Kidney (tissue), 14 donors: ENCODE results near the gene ZMYND8. TPM values are rescaled to one million over a fixed set of nuclear protein-coding genes. Genes with fewer than 3 reads are reported as not detected.

Experiments used
- DNase-seq, 5 donors: peaks; one replicate each; pipeline ENCODE4 v3.0.0-alpha.2; 2013 to 2020
- FAIRE-seq: peaks from 2 replicates; lab custom pipeline; 2012; peaks lifted over from hg19 to GRCh38; lab: Jason Lieb, UNC
- H3K27ac ChIP-seq, 2 donors: one replicate each; pipeline ENCODE4 v1.7.0; 2013; ENCODE audit warnings: low read depth in 2 of 2, low read length in 2 of 2, inconsistent platforms in 1 of 2
- H3K27me3 ChIP-seq: one replicate; pipeline ENCODE4 v1.7.1; 2013; ENCODE audit warnings: low read length, inconsistent platforms; ENCODE audit not compliant: control insufficient read depth, insufficient read depth
- H3K36me3 ChIP-seq, 3 donors: one replicate each; pipeline versions ENCODE4 v1.7.0 to v1.7.1; 2013; ENCODE audit warnings: low read length in 3 of 3, control low read depth in 1 of 3, inconsistent platforms in 1 of 3; ENCODE audit not compliant: insufficient read depth in 3 of 3, control insufficient read depth in 2 of 3
- H3K4me1 ChIP-seq, 3 donors: one replicate each; pipeline versions ENCODE4 v1.7.0 to v1.7.1; 2013; ENCODE audit warnings: low read length in 3 of 3, inconsistent platforms in 1 of 3, low read depth in 1 of 3; ENCODE audit not compliant: control insufficient read depth in 2 of 3, insufficient read depth in 2 of 3
- H3K4me3 ChIP-seq, 3 donors: one replicate each; pipeline versions ENCODE4 v1.7.0 to v1.8.1; 2013; ENCODE audit warnings: low read length in 3 of 3, control low read depth in 1 of 3, inconsistent platforms in 1 of 3
- H3K9ac ChIP-seq, 3 donors: one replicate each; pipeline versions ENCODE4 v1.7.0 to v1.7.1; 2013; ENCODE audit warnings: low read length in 3 of 3, control low read depth in 1 of 3, inconsistent platforms in 1 of 3
- H3K9me3 ChIP-seq, 3 donors: one replicate each; pipeline versions ENCODE4 v1.7.0 to v1.7.1; 2013; ENCODE audit warnings: low read length in 3 of 3, control low read depth in 1 of 3, inconsistent platforms in 1 of 3; ENCODE audit not compliant: control insufficient read depth in 2 of 3, insufficient read depth in 1 of 3
- intact Hi-C: fragments of 100-400 bp; cut with DNase I; formaldehyde crosslinking; loops from one replicate; pipeline ENCODE4 v1.11.1; 2022
- polyA plus RNA-seq: library from polyadenylated mRNA; stranded (reverse); fragments of 350-450 nt; fragmentation: Illumina TruSeq; extraction: RNeasy Lipid Tissue Mini Kit (QIAGEN cat#74804); gene quantifications from one replicate; pipeline ENCODE4 v1.2.3, GENCODE V29; 2014; ENCODE audit warnings: low read depth, low replicate concordance; ENCODE audit not compliant: insufficient read depth
- total RNA-seq: library from RNA; stranded (reverse); fragmentation: NEBNext Ultra II Directional; extraction: Animal tissue kit (Norgen Biotek cat#: 25700); gene quantifications from one replicate; pipeline ENCODE4 v1.2.1, GENCODE V29; 2021
- TF ChIP-seq, protein P1 (sequence below): IDR thresholded peaks from 3 replicates; pipeline ENCODE4 v1.5.1; 2012; ENCODE audit warnings: mild to moderate bottlenecking, moderate library complexity, borderline replicate concordance; ENCODE audit not compliant: insufficient read depth; ENCODE audit errors: extremely low read depth
- donor health status: control.
- donor health status: control.
- donor health status: control.
- donor health status: control.
- donor health status: control.
- donor health status: DM: yes; HTN: yes; CAD: no.
- donor health status: Normal renal cell carcinoma (clear cell type).

The ZMYND8 gene
- total and polyA plus RNA-seq, 2 donors from 2014 or later = 10.5 to 37.5 TPM

DNA sequence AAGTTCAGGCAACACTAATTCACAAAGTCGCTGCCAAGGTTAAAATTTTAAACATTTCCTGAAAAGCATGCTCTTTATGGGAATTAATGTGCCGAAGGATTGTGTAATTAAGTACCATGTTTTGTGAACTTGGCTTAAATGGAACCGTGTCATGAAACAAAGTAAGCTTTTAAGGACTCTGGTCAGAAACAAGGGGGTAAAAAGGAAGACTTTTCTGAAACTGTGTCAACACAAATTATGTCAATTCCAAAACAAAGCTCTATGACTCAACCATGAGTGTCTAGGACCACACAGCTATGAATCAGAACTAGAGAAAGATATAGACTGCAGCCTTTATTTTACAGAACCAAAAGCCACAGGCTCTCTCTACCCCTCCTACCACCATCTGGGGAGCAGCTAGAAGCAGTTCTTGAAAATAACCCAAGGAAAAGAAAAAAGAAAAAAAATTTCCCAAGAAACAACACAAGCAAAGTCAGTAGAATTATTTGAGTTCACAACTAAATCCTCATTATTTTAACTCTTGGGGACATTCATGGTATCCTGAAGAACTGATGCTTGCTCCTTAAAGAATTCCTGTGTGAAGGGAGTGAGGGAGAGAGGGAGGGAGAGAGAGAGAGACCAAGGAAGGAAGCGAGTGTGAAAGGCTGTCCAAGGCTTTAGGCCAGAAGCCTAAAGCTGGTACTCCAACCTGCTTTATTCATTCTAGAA is 81.9 kb downstream of the ZMYND8 start:
- Histone ChIP-seq H3K4me3 (no peak overlapping the region), H3K4me1 (peaks cover 0 to 6% (median 6%) of the 10 kb centered on the region in 3 donors), H3K9ac (peak overlapping the region in 1 of 3 donors; percentile 53), H3K9me3 (no peaks in the 10 kb centered on the region), H3K27me3 (no peaks in the 10 kb centered on the region), H3K27ac (peak overlapping the region; percentile 67 to 79), H3K36me3 (peaks cover 0 to 15% (median 8%) of the 10 kb centered on the region in 3 donors)
- intact Hi-C loops = loop anchor here (5.0 kb wide), 1 partner anchor 108 kb away; no protein-coding TSS in a partner anchor
- TF ChIP-seq, protein P1, sequence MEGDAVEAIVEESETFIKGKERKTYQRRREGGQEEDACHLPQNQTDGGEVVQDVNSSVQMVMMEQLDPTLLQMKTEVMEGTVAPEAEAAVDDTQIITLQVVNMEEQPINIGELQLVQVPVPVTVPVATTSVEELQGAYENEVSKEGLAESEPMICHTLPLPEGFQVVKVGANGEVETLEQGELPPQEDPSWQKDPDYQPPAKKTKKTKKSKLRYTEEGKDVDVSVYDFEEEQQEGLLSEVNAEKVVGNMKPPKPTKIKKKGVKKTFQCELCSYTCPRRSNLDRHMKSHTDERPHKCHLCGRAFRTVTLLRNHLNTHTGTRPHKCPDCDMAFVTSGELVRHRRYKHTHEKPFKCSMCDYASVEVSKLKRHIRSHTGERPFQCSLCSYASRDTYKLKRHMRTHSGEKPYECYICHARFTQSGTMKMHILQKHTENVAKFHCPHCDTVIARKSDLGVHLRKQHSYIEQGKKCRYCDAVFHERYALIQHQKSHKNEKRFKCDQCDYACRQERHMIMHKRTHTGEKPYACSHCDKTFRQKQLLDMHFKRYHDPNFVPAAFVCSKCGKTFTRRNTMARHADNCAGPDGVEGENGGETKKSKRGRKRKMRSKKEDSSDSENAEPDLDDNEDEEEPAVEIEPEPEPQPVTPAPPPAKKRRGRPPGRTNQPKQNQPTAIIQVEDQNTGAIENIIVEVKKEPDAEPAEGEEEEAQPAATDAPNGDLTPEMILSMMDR = no peak
- peak in 2 of 5 donors; percentile 33 to 52 for DNase-seq
- no peak for FAIRE-seq

DNA sequence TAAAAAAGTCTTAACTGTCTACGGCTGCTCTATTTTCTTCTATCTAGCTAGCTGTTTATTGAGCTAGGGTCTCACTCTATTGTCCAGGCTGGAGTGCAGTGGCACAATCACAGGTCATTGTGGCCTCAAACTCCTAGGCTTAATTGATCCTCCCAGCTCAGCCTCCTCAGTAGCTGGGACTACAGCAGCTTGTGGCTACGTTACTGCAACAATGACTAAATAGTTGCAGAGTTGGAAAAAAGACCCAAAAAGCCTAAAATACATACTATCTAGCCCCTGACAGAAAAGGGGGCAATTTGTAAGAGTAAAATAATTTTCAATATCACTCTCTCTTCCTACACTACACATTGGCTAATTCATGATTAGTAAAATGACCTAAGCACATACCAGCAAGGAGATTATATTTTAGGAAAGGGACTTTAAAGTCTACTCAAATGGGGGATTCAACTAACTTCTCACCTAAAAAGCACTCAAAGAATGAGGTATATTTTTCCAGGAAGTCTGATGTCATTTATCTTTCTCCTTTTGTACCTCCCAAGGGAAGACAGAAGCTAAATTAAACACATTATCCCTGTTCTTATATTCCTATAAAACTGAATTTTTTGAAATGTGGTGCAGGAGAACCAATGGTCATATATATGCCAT is 82.8 kb downstream of the ZMYND8 start:
- H3K27ac ChIP-seq = peak overlapping the region; percentile 67 to 79
- H3K4me1 ChIP-seq = peaks cover 0 to 6% (median 6%) of the 10 kb centered on the region in 3 donors
- intact Hi-C loops = no loop called here
- FAIRE-seq (no peak), DNase-seq (no peak)
- TF ChIP-seq, protein P1 = no peak
- H3K9me3 ChIP-seq = no peaks in the 10 kb centered on the region
- H3K4me3 ChIP-seq = no peak overlapping the region
- peaks cover 0 to 13% (median 8%) of the 10 kb centered on the region in 3 donors for H3K36me3 ChIP-seq
- no peaks in the 10 kb centered on the region for H3K27me3 ChIP-seq
- H3K9ac ChIP-seq = peak overlapping the region in 2 of 3 donors; percentile 1 to 53

DNA sequence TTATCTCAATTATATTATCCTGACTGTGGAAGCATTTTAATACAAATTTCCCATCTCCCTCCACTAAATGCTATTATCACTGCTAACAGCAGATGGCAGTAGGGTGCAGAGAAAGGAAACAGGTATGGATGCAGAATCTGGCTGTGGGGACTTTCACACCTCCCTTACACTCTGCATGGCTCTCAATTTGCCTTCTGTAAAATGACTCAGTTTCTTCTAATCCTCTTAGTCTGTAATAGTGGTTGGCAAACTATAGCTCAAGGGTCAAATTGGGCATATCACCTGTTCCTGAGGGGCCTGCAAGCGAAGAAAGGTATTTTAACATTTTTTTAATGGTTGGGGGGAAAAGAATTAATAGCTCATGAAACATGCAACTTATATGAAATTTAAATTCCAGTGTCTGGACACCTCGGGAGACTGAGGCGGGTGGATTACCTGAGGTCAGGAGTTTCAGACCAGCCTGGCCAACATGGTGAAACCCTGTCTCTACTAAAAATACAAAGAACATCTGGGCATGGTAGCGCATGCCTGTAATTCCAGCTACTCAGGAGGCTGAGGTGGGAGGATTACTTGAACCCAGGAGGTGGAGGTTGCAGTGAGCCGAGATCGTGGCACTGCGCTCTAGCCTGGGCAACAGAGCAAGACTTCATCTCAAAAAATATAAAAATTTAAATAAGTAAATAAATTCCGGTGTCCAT is 83.5 kb downstream of the ZMYND8 start:
- H3K36me3 ChIP-seq = peaks cover 0 to 8% (median 8%) of the 10 kb centered on the region in 3 donors
- no peak overlapping the region for H3K9ac ChIP-seq
- TF ChIP-seq, protein P1 = peak; percentile 93
- intact Hi-C loops = no loop called here
- no peak overlapping the region for H3K4me3 ChIP-seq
- FAIRE-seq (peak; percentile 39), DNase-seq (peak in 3 of 5 donors; percentile 62 to 90 (median 80))
- H3K4me1 ChIP-seq = peaks cover 0 to 6% (median 6%) of the 10 kb centered on the region in 3 donors
- H3K9me3 ChIP-seq = no peaks in the 10 kb centered on the region
- no peaks in the 10 kb centered on the region for H3K27me3 ChIP-seq
- H3K27ac ChIP-seq = peak overlapping the region in 1 of 2 donors; percentile 79
